Fibroblast of mammary gland (primary cell): Measurements from ENCODE around the gene UTS2.

Experiments used
- DNase-seq: peaks from one replicate; pipeline ENCODE4 v3.0.0-alpha.2; 2010; ENCODE audit warnings: low read depth
- H3K4me3 ChIP-seq: 2 replicates; pipeline ENCODE4 v1.5.1; 2011; ENCODE audit warnings: low read depth, mild to moderate bottlenecking, low read length, moderate library complexity; ENCODE audit not compliant: control insufficient read depth
- TF ChIP-seq, protein P1 (sequence below): conservative IDR thresholded peaks from 2 replicates; pipeline ENCODE4 v1.5.1; 2011; ENCODE audit warnings: low read depth, low read length, inconsistent platforms; ENCODE audit not compliant: control insufficient read depth, insufficient read depth

The UTS2 gene

DNA sequence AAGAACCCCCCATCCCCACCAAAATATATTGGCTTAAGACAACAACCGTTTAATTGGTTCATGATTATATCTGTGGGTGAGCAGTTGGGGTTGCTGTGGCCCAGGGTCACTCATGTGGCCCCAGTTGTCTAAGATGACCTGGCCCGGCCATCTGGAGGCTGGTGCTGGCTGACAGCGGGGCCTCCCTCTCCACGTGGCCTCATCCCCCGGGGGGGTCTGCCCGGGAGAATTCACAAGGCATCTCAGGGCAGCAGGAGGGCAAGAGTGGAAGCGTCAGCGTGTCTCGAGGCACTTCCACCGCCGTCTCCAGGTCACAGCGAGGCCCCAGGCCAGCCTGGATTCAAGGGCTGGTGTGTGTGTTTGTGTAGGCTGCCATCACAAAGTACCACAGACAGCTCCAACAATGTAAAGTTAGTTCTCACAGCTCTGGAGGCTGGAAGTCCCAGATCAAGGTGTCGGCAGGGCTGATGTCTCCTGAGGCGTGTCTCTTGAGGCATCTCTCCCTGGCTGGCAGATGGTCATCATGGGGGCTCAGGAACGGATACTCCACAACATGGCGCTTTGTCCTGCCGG is 11.0 kb upstream of the UTS2 start:
- TF ChIP-seq, protein P1, sequence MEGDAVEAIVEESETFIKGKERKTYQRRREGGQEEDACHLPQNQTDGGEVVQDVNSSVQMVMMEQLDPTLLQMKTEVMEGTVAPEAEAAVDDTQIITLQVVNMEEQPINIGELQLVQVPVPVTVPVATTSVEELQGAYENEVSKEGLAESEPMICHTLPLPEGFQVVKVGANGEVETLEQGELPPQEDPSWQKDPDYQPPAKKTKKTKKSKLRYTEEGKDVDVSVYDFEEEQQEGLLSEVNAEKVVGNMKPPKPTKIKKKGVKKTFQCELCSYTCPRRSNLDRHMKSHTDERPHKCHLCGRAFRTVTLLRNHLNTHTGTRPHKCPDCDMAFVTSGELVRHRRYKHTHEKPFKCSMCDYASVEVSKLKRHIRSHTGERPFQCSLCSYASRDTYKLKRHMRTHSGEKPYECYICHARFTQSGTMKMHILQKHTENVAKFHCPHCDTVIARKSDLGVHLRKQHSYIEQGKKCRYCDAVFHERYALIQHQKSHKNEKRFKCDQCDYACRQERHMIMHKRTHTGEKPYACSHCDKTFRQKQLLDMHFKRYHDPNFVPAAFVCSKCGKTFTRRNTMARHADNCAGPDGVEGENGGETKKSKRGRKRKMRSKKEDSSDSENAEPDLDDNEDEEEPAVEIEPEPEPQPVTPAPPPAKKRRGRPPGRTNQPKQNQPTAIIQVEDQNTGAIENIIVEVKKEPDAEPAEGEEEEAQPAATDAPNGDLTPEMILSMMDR = no peak
- no peak for DNase-seq
- H3K4me3 ChIP-seq = no peak overlapping the region

GRCh38 chr1:7862211-7863060 is 9.6 kb upstream of the UTS2 start:
- no peak overlapping the region for H3K4me3 ChIP-seq
- TF ChIP-seq, protein P1 = no peak
- no peak for DNase-seq

GRCh38 chr1:7861452-7861851 is 8.6 kb upstream of the UTS2 start:
- TF ChIP-seq, protein P1 = no peak
- DNase-seq = no peak
- no peak overlapping the region for H3K4me3 ChIP-seq

DNA sequence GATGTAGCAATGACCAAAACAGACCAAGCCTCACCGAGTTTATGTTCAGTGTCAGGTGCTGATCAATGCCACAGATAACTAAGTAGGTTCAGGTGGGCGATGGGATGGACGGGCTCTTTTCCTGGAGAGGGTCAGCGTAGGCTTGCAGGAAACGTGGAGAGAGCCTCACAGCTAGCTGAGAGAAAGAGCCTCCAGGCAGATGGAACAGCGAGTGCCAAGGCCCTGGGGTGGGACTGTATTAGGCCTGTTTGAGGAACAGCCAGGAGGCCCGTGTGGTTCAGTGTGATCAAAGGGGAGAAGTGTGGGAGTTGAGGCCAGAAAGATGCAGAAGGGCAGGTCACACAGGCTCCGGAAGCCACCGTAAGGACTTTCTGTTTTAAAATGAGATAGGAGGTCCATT is 7.3 kb upstream of the UTS2 start:
- DNase-seq = no peak
- TF ChIP-seq, protein P1 = no peak
- no peak overlapping the region for H3K4me3 ChIP-seq

DNA sequence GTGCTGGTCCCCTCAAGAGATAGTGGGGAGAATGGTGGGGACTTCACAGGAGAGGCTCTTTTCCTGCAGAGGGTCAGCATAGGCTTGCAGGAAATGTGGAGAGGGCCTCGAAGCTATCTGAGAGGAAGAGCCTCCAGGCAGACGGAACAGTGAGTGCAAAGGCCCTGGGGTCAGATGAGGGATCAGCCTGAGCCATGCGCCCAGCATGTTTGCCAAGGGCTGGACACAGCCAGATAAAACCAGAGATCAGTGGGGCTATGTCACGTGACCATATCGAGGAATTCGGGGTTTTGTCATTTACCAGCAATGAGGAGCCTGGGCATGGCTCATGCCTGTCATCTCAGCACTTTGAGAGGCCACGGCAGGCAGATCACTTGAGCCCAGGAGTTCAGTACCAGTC is 6.5 kb upstream of the UTS2 start:
- no peak for DNase-seq
- no peak overlapping the region for H3K4me3 ChIP-seq
- TF ChIP-seq, protein P1 = no peak

DNA sequence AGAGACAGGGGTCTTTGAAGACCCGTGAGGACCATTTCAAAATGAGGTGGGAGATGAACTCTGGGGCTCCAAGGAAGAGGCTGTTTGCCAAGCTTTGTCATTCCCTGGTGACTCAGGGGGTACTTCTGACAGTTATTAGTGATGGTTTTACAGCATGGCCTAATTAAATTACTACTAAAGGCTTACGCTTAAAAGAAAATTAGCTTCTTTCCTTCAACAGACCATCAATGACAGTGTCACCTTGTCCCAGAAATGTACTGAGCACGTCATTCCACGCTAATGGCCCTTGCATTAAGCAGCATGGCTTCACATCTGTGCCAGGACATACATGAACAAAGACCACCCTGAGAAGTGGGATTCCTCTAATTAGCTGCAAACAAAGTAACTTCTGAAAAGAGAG is 5.1 kb upstream of the UTS2 start:
- DNase-seq = no peak
- H3K4me3 ChIP-seq = no peak overlapping the region
- TF ChIP-seq, protein P1 = no peak

DNA sequence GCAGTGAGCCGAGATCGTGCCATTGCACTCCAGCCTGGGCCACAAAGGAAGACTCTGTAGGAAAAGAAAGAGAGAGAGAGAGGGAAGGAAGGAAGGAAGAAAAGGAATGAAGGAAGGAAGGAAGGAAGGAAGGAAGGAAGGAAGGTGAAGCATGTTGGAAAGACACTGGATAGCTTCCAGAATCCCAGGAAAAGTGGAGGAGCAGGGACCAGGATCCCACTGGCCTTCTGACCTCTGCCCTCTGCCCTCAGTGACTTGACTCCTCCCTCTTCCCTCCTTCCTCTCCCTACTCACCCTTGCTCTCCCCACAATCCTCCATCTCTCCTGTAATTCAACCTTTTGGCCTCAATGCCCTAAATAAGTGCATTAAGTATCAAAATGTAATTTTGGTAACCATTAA is 4.1 kb upstream of the UTS2 start:
- TF ChIP-seq, protein P1 = no peak
- H3K4me3 ChIP-seq = no peak overlapping the region
- no peak for DNase-seq
